ENCODE results near the gene ZNF862. TPM values are rescaled to one million over a fixed set of nuclear protein-coding genes. Genes with fewer than 3 reads are reported as not detected.

Gene ZNF862
- total RNA-seq, 4 donors from 2014 or later = 12.9 to 18.1 (median 14.7) TPM

GRCh38 chr7:149811221-149811620 is 27.0 kb upstream of the ZNF862 start:
- no peak for TF ChIP-seq CTCF (IDR thresholded peaks at IDR 0.05; ENCODE audit: low read depth)

DNA sequence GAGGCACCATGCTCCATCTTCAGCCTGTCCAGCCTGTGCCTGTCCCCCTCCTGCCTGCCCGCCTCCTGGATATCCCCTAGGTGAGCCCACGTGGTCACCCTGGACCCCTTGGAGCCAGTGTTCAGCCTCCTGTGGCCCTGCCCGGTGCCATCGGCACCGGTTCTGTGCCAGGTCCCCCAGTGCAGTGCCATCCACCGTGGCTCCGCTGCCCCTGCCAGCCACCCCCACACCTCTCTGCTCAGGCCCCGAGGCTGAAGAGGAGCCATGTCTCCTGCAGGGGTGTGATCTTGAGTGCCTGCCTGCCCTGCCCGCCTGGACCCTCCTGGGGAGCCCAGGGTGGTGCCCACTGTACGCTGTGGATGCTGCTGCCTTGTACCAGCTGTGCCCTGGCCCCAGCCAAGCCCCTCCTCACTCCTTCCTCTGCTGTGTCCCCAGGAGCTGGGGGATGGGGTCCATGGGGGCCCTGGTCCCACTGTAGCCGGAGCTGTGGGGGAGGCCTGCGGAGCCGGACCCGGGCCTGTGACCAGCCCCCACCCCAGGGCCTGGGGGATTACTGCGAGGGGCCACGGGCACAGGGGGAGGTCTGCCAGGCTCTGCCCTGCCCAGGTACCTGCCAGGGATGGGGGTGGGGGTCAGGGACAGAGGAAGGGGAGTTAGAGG is 26.2 kb upstream of the ZNF862 start:
- TF ChIP-seq CTCF (IDR thresholded peaks at IDR 0.05; ENCODE audit: low read depth) = no peak

DNA sequence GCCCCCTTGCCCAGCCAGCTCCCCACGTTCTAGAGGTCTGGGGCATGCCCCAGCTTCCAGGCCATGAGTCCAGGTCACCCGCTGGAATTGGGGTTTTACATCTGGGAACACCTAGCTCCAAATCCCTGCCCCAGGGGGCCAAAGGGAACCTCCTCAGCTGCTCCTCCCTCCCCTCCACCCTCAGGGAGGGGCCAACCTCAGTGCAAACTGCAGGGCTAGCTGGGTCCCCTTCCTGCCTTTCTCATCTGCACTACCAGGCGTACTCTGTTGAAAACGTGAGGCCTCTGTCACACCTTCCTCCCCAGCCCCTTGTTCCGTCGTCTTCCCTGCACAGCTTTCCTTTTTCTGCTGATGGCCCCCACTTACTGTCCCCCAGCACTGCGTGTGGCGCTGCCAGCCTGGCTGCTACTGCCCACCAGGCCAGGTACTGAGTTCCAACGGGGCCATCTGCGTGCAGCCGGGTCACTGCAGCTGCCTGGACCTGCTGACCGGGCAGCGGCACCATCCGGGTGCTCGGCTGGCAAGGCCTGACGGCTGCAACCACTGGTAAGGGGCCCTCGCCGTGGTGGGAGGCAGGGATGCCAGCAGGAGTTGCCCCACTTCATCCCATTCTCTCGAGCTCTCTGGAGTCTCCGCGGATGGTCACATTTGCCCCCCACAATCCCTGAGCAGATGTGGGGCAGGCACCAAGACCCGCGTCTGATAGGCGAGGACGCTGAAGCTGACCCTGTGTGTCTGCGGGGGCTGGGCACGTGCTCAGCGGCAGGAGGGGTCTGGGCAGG is 24.7 kb upstream of the ZNF862 start:
- no peak for TF ChIP-seq CTCF (IDR thresholded peaks at IDR 0.05; ENCODE audit: low read depth)

DNA sequence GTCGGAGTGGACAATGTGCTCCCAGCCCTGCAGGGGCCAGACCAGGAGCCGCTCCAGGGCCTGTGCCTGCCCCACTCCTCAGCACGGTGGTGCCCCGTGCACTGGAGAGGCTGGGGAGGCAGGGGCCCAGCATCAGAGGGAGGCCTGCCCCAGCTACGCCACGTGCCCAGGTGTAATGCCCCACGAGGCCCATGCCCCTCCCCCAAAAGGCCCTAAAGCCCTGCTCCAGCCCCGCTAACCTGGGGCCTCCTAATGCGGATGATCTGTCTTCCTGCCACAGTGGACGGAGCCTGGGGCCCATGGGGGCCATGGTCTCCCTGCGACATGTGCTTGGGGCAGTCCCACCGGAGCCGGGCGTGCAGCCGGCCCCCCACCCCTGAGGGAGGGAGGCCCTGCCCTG is 23.7 kb upstream of the ZNF862 start:
- no peak for TF ChIP-seq CTCF (IDR thresholded peaks at IDR 0.05; ENCODE audit: low read depth)

- no peak for TF ChIP-seq CTCF (IDR thresholded peaks at IDR 0.05; ENCODE audit: low read depth)
Measured at GRCh38 chr7:149815121-149815520, 23.1 kb upstream of the ZNF862 start.

DNA sequence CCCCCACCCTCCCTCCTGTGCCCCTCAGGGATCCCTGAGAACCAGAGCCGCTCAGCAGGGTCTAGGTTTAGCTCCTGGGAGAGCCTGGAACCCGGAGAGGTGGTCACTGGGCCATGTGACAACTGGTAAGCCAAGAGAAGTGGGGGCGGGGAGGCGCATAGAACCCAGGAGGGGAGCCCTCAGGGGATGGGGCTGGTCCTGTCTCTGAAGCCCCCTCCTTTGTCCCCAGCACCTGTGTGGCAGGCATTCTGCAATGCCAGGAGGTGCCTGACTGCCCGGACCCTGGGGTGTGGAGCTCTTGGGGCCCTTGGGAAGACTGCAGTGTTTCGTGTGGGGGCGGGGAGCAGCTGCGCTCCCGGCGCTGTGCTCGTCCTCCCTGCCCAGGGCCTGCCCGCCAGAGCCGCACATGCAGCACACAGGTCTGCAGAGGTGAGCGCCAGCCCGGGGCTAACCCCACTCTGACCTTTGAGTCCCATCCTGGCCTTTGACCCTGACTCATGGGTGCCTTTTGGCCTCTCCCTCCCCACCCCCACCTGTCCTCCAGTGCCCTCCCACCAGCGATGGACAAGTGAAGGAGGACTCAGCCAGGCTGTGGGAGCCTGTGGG is 22.4 kb upstream of the ZNF862 start:
- no peak for TF ChIP-seq CTCF (IDR thresholded peaks at IDR 0.05; ENCODE audit: low read depth)

DNA sequence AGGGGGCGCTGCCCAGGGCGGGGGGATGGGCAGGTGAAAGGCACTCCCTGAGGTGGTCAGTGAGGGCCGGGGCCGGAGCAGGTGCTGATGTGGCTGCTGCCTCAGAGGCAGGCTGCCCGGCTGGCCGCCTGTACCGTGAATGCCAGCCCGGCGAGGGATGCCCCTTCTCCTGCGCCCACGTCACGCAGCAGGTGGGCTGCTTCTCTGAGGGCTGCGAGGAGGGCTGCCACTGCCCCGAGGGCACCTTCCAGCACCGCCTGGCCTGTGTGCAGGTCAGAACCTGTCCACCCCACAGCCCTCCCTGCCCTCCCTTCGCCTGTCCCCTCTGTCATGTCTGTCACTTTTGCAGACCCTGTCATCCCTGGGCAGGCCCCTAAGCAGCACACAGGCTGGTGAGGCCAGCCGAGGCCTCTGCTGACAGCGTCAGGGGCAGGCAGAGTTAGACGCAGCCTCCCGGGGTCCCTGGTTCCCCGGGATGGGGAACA is 21.9 kb upstream of the ZNF862 start:
- TF ChIP-seq CTCF (IDR thresholded peaks at IDR 0.05; ENCODE audit: low read depth) = no peak
